22Rv1 (cell line): ENCODE data around the gene SIMC1.
"Not testable (repeated sequence)": the region's sequence is repeated elsewhere in the genome, so short reads cannot be mapped to it uniquely, and the experiment has no call there.

Experiments used
- H3K27ac ChIP-seq: fragments of 450-650 bp; 2 replicates; pipeline ENCODE4 v1.5.1; 2017
- ZFX ChIP-seq: fragments of 450-650 bp; IDR thresholded peaks from 2 replicates; pipeline ENCODE4 v1.6.1; 2017; ENCODE audit warnings: antibody characterized with exemption, borderline replicate concordance
- TF ChIP-seq, protein P1 (sequence below): fragments of 450-650 bp; IDR thresholded peaks from 2 replicates; pipeline ENCODE4 v1.5.1; 2017; ENCODE audit warnings: mild to moderate bottlenecking

The SIMC1 gene

DNA sequence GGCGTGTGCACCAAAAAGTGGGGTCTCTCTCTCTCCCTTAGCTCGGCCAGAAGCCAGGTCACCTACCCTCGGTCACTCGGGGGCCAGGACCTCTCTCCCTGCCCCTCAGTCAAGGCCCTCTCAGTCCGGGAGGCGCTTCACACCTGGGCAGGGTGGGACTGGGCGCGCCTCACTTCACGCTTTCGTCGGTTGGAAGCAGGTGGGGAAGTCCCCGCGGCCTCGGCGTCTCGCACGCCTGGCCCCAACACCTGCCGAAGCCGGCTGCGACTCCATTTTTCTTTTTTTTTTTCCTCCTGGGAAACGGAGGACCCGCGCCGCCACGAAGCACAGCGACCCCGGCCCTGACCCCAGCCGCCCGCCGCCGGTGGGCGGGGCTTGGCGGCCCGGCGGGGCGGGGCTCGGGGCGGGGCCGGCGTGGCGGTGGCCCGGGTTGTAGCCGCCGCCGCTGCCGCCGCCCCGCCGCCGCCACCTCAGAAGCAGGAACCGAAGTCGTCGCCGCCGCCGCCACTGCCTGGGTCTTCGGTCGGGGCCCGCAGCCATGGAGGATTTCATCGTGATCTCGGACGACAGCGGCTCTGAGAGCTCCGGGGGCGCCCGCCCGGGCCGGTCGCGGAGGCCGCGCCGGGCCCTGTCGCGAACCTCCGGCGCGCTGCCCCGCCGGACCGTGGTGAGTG, at the start of gene SIMC1:
TSS of gene SIMC1 (plus strand) at position 454 of the 674 bp plus-strand sequence. CDS start at position 539, 85 bp downstream.
- H3K27ac ChIP-seq = not testable (repeated sequence)

DNA sequence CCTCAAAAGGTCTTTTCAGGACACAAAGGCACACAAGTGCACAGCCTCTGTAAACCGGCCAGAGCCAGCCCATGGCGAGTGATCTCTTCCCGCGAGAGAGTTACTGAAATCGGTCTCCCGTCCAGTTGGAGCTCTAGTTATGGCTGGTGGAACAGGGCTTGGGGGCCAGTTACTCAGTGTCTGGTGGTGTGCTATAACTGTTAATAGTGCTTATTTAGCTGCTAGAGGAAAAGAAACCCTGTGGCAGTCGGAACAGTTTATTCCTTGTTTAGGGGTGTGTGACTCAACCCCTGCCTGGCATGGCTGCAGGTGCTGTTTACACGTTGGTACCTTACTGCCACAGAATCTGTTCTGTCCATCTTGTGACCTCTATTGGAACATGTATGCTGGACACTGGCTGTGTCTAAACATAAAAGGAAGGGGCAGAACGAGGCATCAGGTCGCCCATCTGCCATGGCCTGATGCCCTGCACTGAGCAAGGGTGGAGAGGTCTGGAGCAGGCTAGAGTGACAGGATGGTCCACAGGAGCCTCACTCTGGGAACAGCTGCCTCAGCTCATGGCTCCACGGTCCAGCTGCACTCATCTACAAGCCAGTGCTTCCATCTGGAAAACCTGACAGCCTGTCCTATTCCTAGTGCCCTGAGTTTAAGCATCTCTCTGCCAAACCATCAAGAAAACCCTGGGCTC, 49.6 kb upstream of the SIMC1 start:
- no peak for TF ChIP-seq ZFX
- TF ChIP-seq, protein P1, sequence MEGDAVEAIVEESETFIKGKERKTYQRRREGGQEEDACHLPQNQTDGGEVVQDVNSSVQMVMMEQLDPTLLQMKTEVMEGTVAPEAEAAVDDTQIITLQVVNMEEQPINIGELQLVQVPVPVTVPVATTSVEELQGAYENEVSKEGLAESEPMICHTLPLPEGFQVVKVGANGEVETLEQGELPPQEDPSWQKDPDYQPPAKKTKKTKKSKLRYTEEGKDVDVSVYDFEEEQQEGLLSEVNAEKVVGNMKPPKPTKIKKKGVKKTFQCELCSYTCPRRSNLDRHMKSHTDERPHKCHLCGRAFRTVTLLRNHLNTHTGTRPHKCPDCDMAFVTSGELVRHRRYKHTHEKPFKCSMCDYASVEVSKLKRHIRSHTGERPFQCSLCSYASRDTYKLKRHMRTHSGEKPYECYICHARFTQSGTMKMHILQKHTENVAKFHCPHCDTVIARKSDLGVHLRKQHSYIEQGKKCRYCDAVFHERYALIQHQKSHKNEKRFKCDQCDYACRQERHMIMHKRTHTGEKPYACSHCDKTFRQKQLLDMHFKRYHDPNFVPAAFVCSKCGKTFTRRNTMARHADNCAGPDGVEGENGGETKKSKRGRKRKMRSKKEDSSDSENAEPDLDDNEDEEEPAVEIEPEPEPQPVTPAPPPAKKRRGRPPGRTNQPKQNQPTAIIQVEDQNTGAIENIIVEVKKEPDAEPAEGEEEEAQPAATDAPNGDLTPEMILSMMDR = no peak

GRCh38 chr5:176189857-176190256, 48.4 kb upstream of the SIMC1 start:
- no peak overlapping the region for H3K27ac ChIP-seq
- TF ChIP-seq ZFX = no peak
- TF ChIP-seq, protein P1 = no peak

More for the DNA sequence above, 49.6 kb upstream of the SIMC1 start:
- no peak overlapping the region for H3K27ac ChIP-seq

GRCh38 chr5:176190886-176191755, 47.1 kb upstream of the SIMC1 start:
- H3K27ac ChIP-seq = no peak overlapping the region
- TF ChIP-seq ZFX = no peak
- TF ChIP-seq, protein P1 = no peak

GRCh38 chr5:176192094-176192721, 46.0 kb upstream of the SIMC1 start:
- H3K27ac ChIP-seq = no peak overlapping the region
- TF ChIP-seq, protein P1 = no peak

DNA sequence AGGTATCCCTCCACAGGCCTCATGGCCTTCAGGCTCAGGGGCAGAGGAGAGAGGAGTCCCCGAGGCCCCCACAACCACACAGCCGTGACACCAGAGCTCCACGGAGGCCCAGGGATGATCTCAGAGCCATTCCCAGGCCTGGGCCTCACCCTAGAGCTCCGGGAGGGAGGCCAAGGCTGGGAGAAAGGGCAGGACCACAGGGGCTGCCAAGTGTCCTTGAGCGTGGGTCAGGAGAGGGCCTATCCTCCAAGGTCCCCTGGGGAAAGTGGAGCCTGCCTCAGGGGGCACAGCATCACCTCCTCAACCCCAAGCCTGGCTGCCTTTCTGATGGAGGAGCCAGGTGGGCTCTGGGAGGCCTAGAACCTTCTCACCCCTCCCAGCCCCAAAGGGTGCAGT, 45.5 kb upstream of the SIMC1 start:
- H3K27ac ChIP-seq = not testable (repeated sequence)

- H3K27ac ChIP-seq = not testable (repeated sequence)
These were observed 44.6 kb upstream of the SIMC1 start for GRCh38 chr5:176193636-176194035.

- H3K27ac ChIP-seq = not testable (repeated sequence)
These were observed 43.8 kb upstream of the SIMC1 start for GRCh38 chr5:176194238-176195083.

DNA sequence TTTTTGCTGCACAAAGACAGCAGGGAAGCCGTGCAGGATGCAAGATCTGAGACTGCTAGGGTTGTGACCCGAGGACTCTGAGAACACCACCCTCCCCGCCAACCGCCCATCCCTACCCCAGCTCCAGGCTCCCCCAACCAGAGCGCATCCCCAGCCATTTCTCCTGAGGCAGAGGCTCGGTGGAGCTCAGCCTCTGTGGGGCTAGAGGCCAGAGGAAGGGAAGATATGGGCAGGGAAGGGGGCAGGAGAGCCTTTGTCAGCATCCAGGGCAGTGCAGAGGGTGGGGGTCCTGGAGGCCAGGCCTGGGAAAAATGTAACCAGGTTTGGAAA, 43.2 kb upstream of the SIMC1 start:
- H3K27ac ChIP-seq = not testable (repeated sequence)

DNA sequence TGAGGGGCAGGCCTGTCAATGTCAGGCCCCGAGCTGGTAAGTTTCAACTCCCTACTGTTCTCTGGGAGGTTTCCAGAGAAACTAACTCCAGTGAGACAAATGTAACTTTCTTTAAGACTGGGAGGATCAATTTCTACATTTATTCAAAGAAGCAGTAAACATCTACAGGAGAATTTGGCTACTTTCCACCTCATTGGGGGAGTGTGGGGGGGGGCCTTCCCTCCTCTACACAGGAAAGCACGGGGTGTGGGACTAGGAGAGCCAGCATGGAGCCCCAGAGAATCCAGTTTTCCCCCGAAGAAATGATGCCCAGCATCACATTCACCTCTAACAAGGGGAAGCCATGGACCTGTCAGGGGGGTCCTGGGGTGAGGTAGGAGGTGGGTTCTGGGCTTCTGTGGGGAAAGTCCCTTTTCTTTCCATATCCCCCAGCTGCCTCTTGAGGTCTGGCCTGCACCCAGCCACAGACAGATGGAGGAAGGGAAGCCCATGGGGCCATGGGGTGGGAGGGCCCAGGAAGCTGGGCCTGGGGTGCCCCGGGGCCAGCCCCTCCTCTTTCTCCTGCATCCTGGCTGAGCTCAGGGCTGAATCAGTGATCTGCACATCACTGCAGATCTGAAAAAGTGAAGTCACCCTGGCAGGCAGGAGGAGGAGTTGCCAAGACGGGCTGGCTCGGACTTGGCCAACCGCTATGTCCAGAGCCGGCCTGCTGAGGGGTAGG, 42.6 kb upstream of the SIMC1 start:
- not testable (repeated sequence) for H3K27ac ChIP-seq

GRCh38 chr5:176196781-176197180, 41.4 kb upstream of the SIMC1 start:
- H3K27ac ChIP-seq = not testable (repeated sequence)

DNA sequence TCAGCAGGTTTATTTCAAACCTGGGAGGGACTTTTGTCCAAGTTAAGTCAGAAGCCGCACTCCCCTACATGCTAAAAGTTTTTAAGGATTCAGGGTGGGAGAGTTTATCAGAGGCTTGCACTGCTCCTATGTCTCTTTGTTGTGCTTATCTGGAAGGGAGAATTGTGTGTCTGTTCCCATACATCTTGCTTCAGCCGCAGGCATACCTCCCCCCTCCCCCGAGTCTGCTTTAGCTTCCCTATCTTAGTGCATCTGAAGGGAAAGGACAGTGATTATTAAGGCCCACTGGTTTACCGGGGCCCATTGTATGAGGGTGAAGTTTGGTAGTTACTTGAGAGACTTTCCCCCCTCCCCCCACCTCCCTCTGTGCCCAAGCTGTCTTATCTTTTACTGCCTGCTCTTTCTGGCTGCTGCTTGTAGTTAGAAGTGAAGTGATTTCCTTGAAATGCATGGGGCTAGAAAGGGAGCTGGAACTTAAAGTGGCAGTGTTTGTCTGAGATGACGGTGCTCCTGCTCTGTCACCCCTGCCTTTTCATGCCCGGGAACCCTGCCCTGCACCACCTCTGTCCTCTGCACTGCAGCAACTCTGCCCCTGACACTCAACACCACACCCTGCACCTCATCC, 40.9 kb upstream of the SIMC1 start:
- H3K27ac ChIP-seq = not testable (repeated sequence)

DNA sequence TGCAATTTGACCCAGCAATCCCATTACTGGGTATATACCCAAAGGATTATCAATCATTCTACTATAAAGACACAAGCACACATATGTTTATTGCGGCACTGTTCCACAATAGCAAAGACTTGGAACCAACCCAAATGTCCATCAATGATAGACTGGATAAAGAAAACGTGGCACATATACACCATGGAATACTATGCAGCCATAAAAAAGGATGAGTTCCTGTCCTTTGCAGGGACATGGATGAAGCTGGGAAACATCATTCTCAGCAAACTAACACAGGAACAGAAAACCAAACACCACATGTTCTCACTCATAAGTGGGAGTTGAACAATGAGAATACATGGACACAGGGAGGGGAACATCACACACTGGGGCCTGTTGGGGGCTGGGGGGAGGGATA, 39.9 kb upstream of the SIMC1 start:
- H3K27ac ChIP-seq = not testable (repeated sequence)
